ENCODE measurements around the gene TMEM222. TPM values are rescaled to one million over a fixed set of nuclear protein-coding genes. Genes with fewer than 3 reads are reported as not detected.

TMEM222 gene
- total RNA-seq, 1 experiment from 2014 or later: 57.4 TPM

GRCh38 chr1:27322569-27323240 is 742 bp downstream of the TMEM222 start:
- Histone ChIP-seq H3K9ac (ENCODE audit: low read length) (peak overlapping the region; percentile 99), H3K36me3 (ENCODE audit: low read depth, low read length) (peaks cover 15% of the 10 kb centered on the region), H2AFZ (ENCODE audit: low read length) (peak overlapping the region; percentile 85), H3K27ac (ENCODE audit: low read length) (peak overlapping the region; percentile 71), H3K4me3 (ENCODE audit: low read length) (peak overlapping the region; percentile 99), H3K9me2 (replicated peaks; ENCODE audit: low read length) (no peaks in the 10 kb centered on the region), H3K27me3 (ENCODE audit: low read length) (no peaks in the 10 kb centered on the region), H3F3A (ENCODE audit: low read length, unreplicated experiment) (no peaks in the 10 kb centered on the region), H3K79me2 (ENCODE audit: low read length) (peaks cover 56% of the 10 kb centered on the region), H3K4me1 (ENCODE audit: insufficient read depth, low read length) (peaks cover 12% of the 10 kb centered on the region; the same call in 1 of the 2 replicates), H4K20me1 (ENCODE audit: low read length) (no peaks in the 10 kb centered on the region), H3K4me2 (ENCODE audit: low read length) (peak overlapping the region; percentile 95), H3K9me3 (ENCODE audit: low read length) (no peaks in the 10 kb centered on the region)
- ATAC-seq (no peak), DNase-seq (no peak)
- POLR2A ChIA-PET (ENCODE audit: unreplicated experiment): interaction anchor here (0.5 to 0.6 kb wide), 2 partner anchors 14 to 86 kb away, joined by 3 to 5 read pairs; no protein-coding TSS in a partner anchor
- intact Hi-C loops (cut with micrococcal nuclease): loop anchor here (2.0 kb wide), 2 partner anchors 20 to 44 kb away; partner anchors contain the start of genes MAP3K6 and SYTL1
- TF ChIP-seq, protein P1, sequence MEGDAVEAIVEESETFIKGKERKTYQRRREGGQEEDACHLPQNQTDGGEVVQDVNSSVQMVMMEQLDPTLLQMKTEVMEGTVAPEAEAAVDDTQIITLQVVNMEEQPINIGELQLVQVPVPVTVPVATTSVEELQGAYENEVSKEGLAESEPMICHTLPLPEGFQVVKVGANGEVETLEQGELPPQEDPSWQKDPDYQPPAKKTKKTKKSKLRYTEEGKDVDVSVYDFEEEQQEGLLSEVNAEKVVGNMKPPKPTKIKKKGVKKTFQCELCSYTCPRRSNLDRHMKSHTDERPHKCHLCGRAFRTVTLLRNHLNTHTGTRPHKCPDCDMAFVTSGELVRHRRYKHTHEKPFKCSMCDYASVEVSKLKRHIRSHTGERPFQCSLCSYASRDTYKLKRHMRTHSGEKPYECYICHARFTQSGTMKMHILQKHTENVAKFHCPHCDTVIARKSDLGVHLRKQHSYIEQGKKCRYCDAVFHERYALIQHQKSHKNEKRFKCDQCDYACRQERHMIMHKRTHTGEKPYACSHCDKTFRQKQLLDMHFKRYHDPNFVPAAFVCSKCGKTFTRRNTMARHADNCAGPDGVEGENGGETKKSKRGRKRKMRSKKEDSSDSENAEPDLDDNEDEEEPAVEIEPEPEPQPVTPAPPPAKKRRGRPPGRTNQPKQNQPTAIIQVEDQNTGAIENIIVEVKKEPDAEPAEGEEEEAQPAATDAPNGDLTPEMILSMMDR (conservative IDR thresholded peaks at IDR 0.05; ENCODE audit: low read depth, low read length): no peak
- TF ChIP-seq EZH2 (IDR thresholded peaks at IDR 0.05; ENCODE audit: low read length, unreplicated experiment) (no peak), EZH2phosphoT487 (IDR thresholded peaks at IDR 0.05; ENCODE audit: borderline replicate concordance, low read length) (no peak)
- BruUV-seq (replicated peaks): TSS peak; percentile 66
- CTCF ChIA-PET: no interaction called here

DNA sequence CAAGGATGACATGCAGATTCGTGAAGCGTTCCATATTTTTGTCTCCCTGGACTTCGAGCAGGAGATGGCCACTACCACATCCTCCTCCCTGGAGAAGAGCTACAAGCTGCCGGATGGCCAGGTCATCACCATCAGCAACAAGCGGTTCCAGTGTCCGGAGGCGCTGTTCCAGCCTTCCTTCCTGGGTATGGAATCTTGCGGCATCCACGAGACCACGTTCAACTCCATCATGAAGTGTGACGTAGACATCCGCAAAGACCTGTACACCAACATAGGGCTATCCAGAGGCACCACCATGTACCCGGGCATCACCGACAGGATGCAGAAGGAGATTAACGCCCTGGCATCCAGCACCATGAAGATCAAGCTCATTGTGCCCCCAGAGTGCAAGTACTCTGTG is 3.3 kb downstream of the TMEM222 start:
- no peaks in the 10 kb centered on the region for H3K9me2 ChIP-seq (replicated peaks; ENCODE audit: low read length)
- H3K36me3 ChIP-seq (ENCODE audit: low read depth, low read length): peaks cover 19% of the 10 kb centered on the region
- POLR2A ChIA-PET (ENCODE audit: unreplicated experiment): no interaction called here
- no peak overlapping the region for H3K4me2 ChIP-seq (ENCODE audit: low read length)
- CTCF ChIA-PET: no interaction called here
- H3K27ac ChIP-seq (ENCODE audit: low read length): no peak overlapping the region
- BruUV-seq (replicated peaks): no TSS peak
- H3K4me3 ChIP-seq (ENCODE audit: low read length): no peak overlapping the region
- peaks cover 76% of the 10 kb centered on the region for H3K79me2 ChIP-seq (ENCODE audit: low read length)
- no peak overlapping the region for H2AFZ ChIP-seq (ENCODE audit: low read length)
- intact Hi-C loops (cut with micrococcal nuclease): no loop called here
- no peaks in the 10 kb centered on the region for H4K20me1 ChIP-seq (ENCODE audit: low read length)
- H3K27me3 ChIP-seq (ENCODE audit: low read length): no peaks in the 10 kb centered on the region
- peaks cover 12% of the 10 kb centered on the region; the same call in 1 of the 2 replicates for H3K4me1 ChIP-seq (ENCODE audit: insufficient read depth, low read length)
- no peaks in the 10 kb centered on the region for H3K9me3 ChIP-seq (ENCODE audit: low read length)
- no peaks in the 10 kb centered on the region for H3F3A ChIP-seq (ENCODE audit: low read length, unreplicated experiment)
- DNase-seq (no peak), ATAC-seq (no peak)
- TF ChIP-seq EZH2 (IDR thresholded peaks at IDR 0.05; ENCODE audit: low read length, unreplicated experiment) (no peak), EZH2phosphoT487 (IDR thresholded peaks at IDR 0.05; ENCODE audit: borderline replicate concordance, low read length) (no peak)
- TF ChIP-seq, protein P1 (conservative IDR thresholded peaks at IDR 0.05; ENCODE audit: low read depth, low read length): no peak
- no peak overlapping the region for H3K9ac ChIP-seq (ENCODE audit: low read length)

GRCh38 chr1:27327964-27328363 is 6.0 kb downstream of the TMEM222 start:
- H3K4me1 ChIP-seq (ENCODE audit: insufficient read depth, low read length): peaks cover 9% of the 10 kb centered on the region; the same call in 1 of the 2 replicates
- H3K4me2 ChIP-seq (ENCODE audit: low read length): no peak overlapping the region
- H3K9me3 ChIP-seq (ENCODE audit: low read length): no peaks in the 10 kb centered on the region
- DNase-seq (no peak), ATAC-seq (no peak)
- H3K79me2 ChIP-seq (ENCODE audit: low read length): peaks cover 67% of the 10 kb centered on the region
- ChIA-PET CTCF (no interaction called here), POLR2A (ENCODE audit: unreplicated experiment) (no interaction called here)
- H3K36me3 ChIP-seq (ENCODE audit: low read depth, low read length): peaks cover 30% of the 10 kb centered on the region
- no peaks in the 10 kb centered on the region for H3F3A ChIP-seq (ENCODE audit: low read length, unreplicated experiment)
- H3K9ac ChIP-seq (ENCODE audit: low read length): no peak overlapping the region
- H4K20me1 ChIP-seq (ENCODE audit: low read length): no peaks in the 10 kb centered on the region
- TF ChIP-seq, protein P1 (conservative IDR thresholded peaks at IDR 0.05; ENCODE audit: low read depth, low read length): no peak
- TF ChIP-seq EZH2 (IDR thresholded peaks at IDR 0.05; ENCODE audit: low read length, unreplicated experiment) (no peak), EZH2phosphoT487 (IDR thresholded peaks at IDR 0.05; ENCODE audit: borderline replicate concordance, low read length) (no peak)
- intact Hi-C loops (cut with micrococcal nuclease): no loop called here
- no peaks in the 10 kb centered on the region for H3K27me3 ChIP-seq (ENCODE audit: low read length)
- no peak overlapping the region for H3K4me3 ChIP-seq (ENCODE audit: low read length)
- no TSS peak for BruUV-seq (replicated peaks)
- no peaks in the 10 kb centered on the region for H3K9me2 ChIP-seq (replicated peaks; ENCODE audit: low read length)
- H2AFZ ChIP-seq (ENCODE audit: low read length): no peak overlapping the region
- no peak overlapping the region for H3K27ac ChIP-seq (ENCODE audit: low read length)

All from PC-3 (cell line).